K562 (cell line): Measurements from ENCODE around the gene DCAKD.

Experiments used
- CHD1 ChIP-seq: fragments of 200-600 bp; sonication (generic); IDR thresholded peaks from one replicate; pipeline ENCODE4 v1.6.1; 2012; ENCODE audit warnings: mild to moderate bottlenecking, moderate library complexity, low read length, inconsistent platforms
- FOXP1 ChIP-seq: sonication (generic); formaldehyde crosslinking; IDR thresholded peaks from 2 replicates; pipeline ENCODE4 v1.8.0; 2022; ENCODE audit warnings: mild to moderate bottlenecking, missing genetic modification reagents
- NFATC3 ChIP-seq: fragments of 450-650 bp; IDR thresholded peaks from 2 replicates; pipeline ENCODE4 v1.6.1; 2017; ENCODE audit warnings: mild to moderate bottlenecking
- TF ChIP-seq, protein P1 (sequence below): fragments of 450-650 bp; formaldehyde crosslinking; IDR thresholded peaks from 2 replicates; pipeline ENCODE4 v1.4.0; 2022; ENCODE audit warnings: missing genetic modification characterization

GRCh38 chr17:44988044-44988942 lies 63.1 kb downstream of the DCAKD start:
- TF ChIP-seq CHD1 (no peak), FOXP1 (CRISPR knock-in tag) (no peak), NFATC3 (no peak)
- TF ChIP-seq, protein P1, sequence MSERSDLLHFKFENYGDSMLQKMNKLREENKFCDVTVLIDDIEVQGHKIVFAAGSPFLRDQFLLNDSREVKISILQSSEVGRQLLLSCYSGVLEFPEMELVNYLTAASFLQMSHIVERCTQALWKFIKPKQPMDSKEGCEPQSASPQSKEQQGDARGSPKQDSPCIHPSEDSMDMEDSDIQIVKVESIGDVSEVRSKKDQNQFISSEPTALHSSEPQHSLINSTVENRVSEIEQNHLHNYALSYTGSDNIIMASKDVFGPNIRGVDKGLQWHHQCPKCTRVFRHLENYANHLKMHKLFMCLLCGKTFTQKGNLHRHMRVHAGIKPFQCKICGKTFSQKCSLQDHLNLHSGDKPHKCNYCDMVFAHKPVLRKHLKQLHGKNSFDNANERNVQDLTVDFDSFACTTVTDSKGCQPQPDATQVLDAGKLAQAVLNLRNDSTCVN: no peak
